ENCODE results near the gene AGPS.

Gene AGPS

DNA sequence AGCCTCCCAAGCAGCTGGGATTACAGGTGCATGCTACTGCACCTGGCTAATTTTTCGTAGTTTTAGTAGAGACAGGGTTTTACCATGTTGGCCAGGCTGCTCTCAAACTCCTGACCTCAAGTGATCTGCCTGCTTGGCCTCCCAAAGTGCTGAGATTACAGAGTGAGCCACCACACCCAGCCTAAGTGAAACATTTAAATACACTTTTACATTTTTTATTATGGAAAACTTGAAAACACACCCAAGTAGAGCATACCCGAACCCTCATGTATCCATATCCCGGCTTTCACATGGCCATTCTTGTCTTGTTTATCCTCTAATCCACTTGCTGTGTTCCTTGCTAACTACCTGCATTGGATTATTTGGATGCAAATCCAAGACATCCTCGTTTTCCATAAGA is 13.2 kb upstream of the AGPS start:
- no peak for TF ChIP-seq GATA2 (IDR thresholded peaks at IDR 0.05; ENCODE audit: low read depth, low read length)
- no peak for TF ChIP-seq GATA3 (IDR thresholded peaks at IDR 0.05; ENCODE audit: low read depth, low read length)

DNA sequence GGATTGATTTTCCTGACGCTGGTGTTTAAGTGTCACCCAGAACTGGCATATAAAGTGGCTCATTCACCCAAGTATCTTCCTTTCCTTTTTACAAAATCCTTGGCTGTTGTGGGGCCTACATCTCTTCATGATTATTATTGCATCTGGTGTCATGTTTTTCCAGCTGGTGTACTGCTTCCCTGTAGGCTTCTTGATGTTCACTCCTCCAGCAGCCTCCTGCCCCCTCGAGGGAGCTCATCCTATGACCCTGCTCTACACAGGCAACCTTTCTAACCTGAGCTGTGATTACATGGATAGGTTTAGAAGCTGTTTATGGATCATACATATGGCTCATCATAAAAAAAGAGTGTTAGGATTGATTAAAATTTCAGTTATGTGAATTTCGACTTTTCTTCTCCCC is 12.4 kb upstream of the AGPS start:
- TF ChIP-seq GATA2 (IDR thresholded peaks at IDR 0.05; ENCODE audit: low read depth, low read length) (no peak), GATA3 (IDR thresholded peaks at IDR 0.05; ENCODE audit: low read depth, low read length) (no peak)

- TF ChIP-seq GATA3 (IDR thresholded peaks at IDR 0.05; ENCODE audit: low read depth, low read length) (no peak), GATA2 (IDR thresholded peaks at IDR 0.05; ENCODE audit: low read depth, low read length) (no peak)
Observed at GRCh38 chr2:177383935-177384334, 8.6 kb upstream of the AGPS start.

DNA sequence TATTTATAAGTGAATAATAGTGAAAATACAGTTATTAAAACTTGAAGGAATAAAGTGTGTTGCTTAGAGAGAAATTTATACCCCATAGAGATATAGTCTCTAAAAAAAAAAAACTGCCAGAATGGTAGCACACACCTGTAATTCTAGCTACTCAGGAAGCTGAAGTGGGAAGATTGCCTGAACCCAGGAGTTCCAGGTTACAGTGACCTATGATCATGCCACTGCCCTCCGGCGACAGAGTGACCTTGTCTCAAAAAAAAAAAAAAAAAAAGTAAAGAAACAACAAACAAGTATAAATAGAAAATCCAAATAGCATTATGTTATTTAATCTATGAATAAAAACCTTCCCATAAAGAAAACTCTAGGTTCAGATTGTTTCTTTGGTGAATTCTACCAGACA is 7.4 kb upstream of the AGPS start:
- TF ChIP-seq GATA3 (IDR thresholded peaks at IDR 0.05; ENCODE audit: low read depth, low read length) (no peak), GATA2 (IDR thresholded peaks at IDR 0.05; ENCODE audit: low read depth, low read length) (no peak)

DNA sequence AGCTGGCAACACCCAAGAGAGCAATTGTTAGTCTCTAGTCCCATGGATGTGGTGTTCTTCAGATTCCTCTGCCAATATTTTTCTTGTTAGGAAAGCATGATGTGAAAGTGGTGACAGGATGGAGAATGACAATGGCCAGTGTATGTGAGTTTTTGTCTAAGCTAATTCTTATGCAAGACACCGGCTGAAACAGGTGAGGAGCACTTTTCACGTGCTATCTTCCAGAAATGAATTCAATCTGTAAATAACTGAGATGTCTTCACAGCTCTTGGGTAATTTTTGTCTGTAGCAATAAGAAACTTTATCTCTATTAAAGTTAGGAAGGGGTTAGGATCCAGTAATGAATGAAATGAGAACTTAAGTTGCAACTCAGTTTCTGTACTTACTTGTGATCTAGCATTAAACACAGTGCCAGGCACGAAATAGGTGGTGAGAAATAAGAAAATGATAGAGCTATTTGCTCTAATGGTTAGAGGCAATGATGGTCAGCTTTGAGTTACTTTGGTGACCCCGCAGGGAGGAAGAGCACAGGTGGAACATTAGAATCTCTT is 676 bp upstream of the AGPS start:
- TF ChIP-seq GATA3 (IDR thresholded peaks at IDR 0.05; ENCODE audit: low read depth, low read length) = no peak
- no peak for TF ChIP-seq GATA2 (IDR thresholded peaks at IDR 0.05; ENCODE audit: low read depth, low read length)

DNA sequence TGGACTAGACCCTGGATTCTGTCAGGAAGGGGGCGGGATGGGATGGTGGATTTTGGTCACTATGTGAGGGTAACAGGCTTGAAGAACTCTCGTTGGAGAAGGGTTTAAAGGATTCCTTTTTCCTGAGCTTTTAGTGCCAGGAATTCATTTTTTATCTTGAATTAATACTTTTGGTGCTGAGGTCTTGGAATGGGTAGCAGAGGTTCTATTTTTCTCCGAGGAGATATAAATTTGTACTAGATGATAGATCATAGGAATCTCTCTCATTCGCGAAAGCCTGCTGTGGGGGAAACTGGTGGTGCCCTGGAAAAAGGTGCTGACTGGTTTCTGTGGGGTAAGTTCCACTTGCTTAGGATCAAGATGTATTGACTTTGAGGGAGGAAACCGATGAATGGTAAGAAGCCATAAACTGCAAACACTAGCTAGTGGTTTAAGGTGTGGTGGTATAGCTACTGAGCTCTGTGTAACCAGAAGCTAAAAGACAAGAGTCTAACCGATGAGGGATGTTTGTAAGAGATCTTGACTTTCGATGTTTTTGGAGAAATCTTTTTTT is 706 bp downstream of the AGPS start:
- TF ChIP-seq GATA2 (IDR thresholded peaks at IDR 0.05; ENCODE audit: low read depth, low read length) (no peak), GATA3 (IDR thresholded peaks at IDR 0.05; ENCODE audit: low read depth, low read length) (no peak)

- no peak for TF ChIP-seq GATA2 (IDR thresholded peaks at IDR 0.05; ENCODE audit: low read depth, low read length)
- no peak for TF ChIP-seq GATA3 (IDR thresholded peaks at IDR 0.05; ENCODE audit: low read depth, low read length)
Observed at GRCh38 chr2:177393824-177394593, 1.4 kb downstream of the AGPS start.

DNA sequence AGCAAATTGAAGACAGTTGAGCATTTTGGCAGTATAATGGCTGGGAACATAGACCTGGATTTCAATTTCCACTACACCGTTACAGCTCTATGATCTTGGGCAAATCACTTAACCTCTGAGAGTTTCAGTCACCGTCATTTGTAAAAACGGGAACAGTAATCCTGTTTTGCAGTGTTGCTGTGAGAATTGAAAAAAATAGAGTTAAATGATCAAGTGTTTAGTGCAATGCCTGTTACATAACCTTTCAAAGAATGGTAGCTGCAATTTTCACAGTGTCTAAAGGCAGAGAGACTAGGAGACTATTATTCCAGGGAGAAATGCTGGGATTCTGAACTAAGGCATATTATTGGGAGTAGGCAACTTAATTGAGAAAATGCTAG is 2.0 kb downstream of the AGPS start:
- no peak for TF ChIP-seq GATA3 (IDR thresholded peaks at IDR 0.05; ENCODE audit: low read depth, low read length)
- no peak for TF ChIP-seq GATA2 (IDR thresholded peaks at IDR 0.05; ENCODE audit: low read depth, low read length)

DNA sequence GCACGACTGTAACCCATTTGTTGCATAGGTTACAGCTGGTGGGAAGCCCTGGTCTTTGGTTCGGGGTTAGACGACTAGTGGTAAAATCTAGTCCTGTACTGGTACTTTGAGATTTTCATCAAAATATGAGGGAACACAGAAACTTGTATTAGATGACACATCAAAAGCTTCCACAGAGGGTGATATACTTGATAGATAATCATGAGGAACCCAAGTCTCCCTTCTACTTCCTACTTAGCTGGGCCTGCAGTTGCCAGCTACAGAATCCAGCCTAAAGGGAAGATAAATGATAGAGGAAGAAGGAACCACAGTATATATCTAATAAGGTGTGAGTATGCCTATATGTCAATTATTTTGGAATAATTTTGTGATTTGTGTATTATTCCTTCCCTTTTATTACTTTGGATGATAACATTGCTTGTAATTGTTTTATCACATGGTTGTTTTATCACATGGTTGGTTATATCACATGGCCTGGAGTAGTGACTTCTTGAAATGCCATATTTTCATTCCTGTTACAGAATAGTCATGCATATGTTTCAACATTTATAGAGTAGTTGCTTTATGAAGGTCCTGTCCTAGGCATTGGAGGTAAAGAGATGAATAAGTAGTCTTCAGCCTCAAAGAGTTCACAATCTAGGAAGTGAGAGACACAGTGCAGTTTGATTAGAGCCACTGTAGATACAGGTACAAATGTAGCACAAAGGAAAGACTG is 2.9 kb downstream of the AGPS start:
- TF ChIP-seq GATA2 (IDR thresholded peaks at IDR 0.05; ENCODE audit: low read depth, low read length) (no peak), GATA3 (IDR thresholded peaks at IDR 0.05; ENCODE audit: low read depth, low read length) (no peak)

DNA sequence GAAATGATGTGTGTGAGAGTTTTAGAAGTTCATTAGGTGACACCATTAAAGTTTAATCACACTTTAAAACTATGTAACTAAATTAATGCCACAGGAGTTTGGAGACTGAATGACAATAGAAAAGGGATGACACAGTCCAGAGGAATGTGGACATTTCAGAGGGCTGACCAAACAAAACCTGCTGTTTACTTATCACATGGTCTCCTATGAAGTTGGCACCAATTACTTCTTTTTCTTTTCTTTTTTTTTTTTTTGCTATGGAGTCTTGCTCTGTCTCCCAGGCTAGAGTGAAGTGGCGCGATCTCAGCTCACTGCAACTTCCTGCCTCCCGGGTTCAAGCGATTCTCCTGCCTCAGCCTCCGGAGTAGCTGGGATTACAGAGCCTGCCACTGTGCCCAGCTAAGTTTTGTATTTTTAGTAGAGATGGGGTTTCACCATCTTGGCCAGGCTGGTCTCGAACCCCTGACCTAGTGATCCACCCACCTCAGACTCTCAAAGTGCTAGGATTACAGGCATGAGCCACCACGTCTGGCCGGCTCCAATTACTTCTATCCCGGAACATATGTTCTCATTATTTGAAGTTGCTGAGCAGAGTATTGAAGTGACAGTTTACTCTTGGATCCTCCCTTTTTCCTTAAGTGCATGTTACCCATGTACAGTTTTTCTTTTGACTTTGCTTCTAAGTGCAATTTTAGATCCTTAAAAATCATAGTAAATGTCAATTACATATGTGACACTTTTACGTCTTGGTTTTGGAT is 4.3 kb downstream of the AGPS start:
- TF ChIP-seq GATA3 (IDR thresholded peaks at IDR 0.05; ENCODE audit: low read depth, low read length) (no peak), GATA2 (IDR thresholded peaks at IDR 0.05; ENCODE audit: low read depth, low read length) (no peak)

GRCh38 chr2:177397481-177398289 is 5.1 kb downstream of the AGPS start:
- TF ChIP-seq GATA2 (IDR thresholded peaks at IDR 0.05; ENCODE audit: low read depth, low read length) = no peak
- TF ChIP-seq GATA3 (IDR thresholded peaks at IDR 0.05; ENCODE audit: low read depth, low read length) = no peak

DNA sequence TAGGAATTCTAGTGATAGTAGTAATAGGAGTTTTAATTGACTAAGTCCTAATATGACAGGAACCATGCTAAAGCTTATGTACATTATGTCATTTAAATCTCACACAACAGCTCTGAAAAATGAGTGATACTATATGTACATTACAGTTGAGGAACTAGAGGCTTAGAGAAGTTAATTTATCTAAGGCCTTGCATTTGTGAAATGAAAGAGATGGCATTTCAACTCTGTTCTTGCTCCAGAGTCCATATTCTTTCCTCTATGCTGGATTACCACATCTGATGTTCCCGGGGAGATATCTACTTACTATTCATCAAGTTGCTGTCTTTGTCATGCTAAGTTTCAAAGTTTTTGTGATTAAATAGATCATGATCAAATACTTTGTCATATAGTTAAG is 5.7 kb downstream of the AGPS start:
- no peak for TF ChIP-seq GATA2 (IDR thresholded peaks at IDR 0.05; ENCODE audit: low read depth, low read length)
- no peak for TF ChIP-seq GATA3 (IDR thresholded peaks at IDR 0.05; ENCODE audit: low read depth, low read length)

- TF ChIP-seq GATA2 (IDR thresholded peaks at IDR 0.05; ENCODE audit: low read depth, low read length) (no peak), GATA3 (IDR thresholded peaks at IDR 0.05; ENCODE audit: low read depth, low read length) (no peak)
Observed at GRCh38 chr2:177398791-177399190, 6.2 kb downstream of the AGPS start.

Measured in SH-SY5Y (cell line).